Adipocyte (in vitro differentiated cells): ENCODE data around the gene TSPAN19.

Experiments
- DNase-seq: peaks from one replicate; pipeline ENCODE4 v3.0.0-alpha.2; 2015; ENCODE audit warnings: low read depth
- H3K27me3 ChIP-seq: replicated peaks from 2 replicates; pipeline ENCODE4 v1.7.0; 2013; ENCODE audit warnings: mild to moderate bottlenecking, low read length, moderate library complexity; ENCODE audit not compliant: control insufficient read depth, insufficient read depth
- H3K36me3 ChIP-seq: 2 replicates; pipeline ENCODE4 v1.7.0; 2013; ENCODE audit warnings: low read length, mild to moderate bottlenecking, moderate library complexity; ENCODE audit not compliant: control insufficient read depth, insufficient read depth, severe bottlenecking
- H3K4me1 ChIP-seq: 2 replicates; pipeline ENCODE4 v1.7.0; 2013; ENCODE audit warnings: mild to moderate bottlenecking, low read length, moderate library complexity; ENCODE audit not compliant: control insufficient read depth, insufficient read depth
- H3K4me3 ChIP-seq: 2 replicates; pipeline ENCODE4 v1.7.0; 2013; ENCODE audit warnings: mild to moderate bottlenecking, low read length, moderate library complexity
- H3K9ac ChIP-seq: 2 replicates; pipeline ENCODE4 v1.7.0; 2013; ENCODE audit warnings: mild to moderate bottlenecking, low read length, moderate library complexity
- H3K9me3 ChIP-seq: 2 replicates; pipeline ENCODE4 v1.7.0; 2013; ENCODE audit warnings: mild to moderate bottlenecking, low read length, moderate library complexity; ENCODE audit not compliant: control insufficient read depth

The TSPAN19 gene

GRCh38 chr12:84973026-84973425 is 63.1 kb downstream of the TSPAN19 start:
- Histone ChIP-seq H3K9me3 (peaks cover 6% of the 10 kb centered on the region), H3K9ac (no peak overlapping the region), H3K27me3 (no peaks in the 10 kb centered on the region), H3K4me3 (no peak overlapping the region), H3K36me3 (no peaks in the 10 kb centered on the region), H3K4me1 (peaks cover 10% of the 10 kb centered on the region)
- DNase-seq, result no peak

GRCh38 chr12:84969226-84969625 is 66.9 kb downstream of the TSPAN19 start:
- no peak overlapping the region for H3K4me3 ChIP-seq
- peaks cover 6% of the 10 kb centered on the region for H3K4me1 ChIP-seq
- no peak overlapping the region for H3K9ac ChIP-seq
- no peaks in the 10 kb centered on the region for H3K27me3 ChIP-seq
- H3K9me3 ChIP-seq, result no peaks in the 10 kb centered on the region
- DNase-seq, result no peak
- no peaks in the 10 kb centered on the region for H3K36me3 ChIP-seq
